ENCODE results near the gene CALN1.

GRCh38 chr7:72176875-72177274 is 235.3 kb downstream of the CALN1 start:
- TF ChIP-seq CTCF (conservative IDR thresholded peaks at IDR 0.05; ENCODE audit: low read depth in 2 of 2), result no peak
- no peak for TF ChIP-seq EZH2 (IDR thresholded peaks at IDR 0.05; ENCODE audit: low read depth, unreplicated experiment)
- TF ChIP-seq POLR2AphosphoS5 (IDR thresholded peaks at IDR 0.05; ENCODE audit: low read depth), result no peak
- TF ChIP-seq REST (IDR thresholded peaks at IDR 0.05; ENCODE audit: unreplicated experiment), result no peak
- TF ChIP-seq EZH2phosphoT487 (IDR thresholded peaks at IDR 0.05; ENCODE audit: unreplicated experiment), result no peak
- no peak for TF ChIP-seq JUNB (IDR thresholded peaks at IDR 0.05; ENCODE audit: unreplicated experiment)
- TF ChIP-seq NANOG (IDR thresholded peaks at IDR 0.05; ENCODE audit: borderline replicate concordance), result no peak
- no peak for TF ChIP-seq ETS1 (IDR thresholded peaks at IDR 0.05)
- TF ChIP-seq STAT1 (IDR thresholded peaks at IDR 0.05; ENCODE audit: unreplicated experiment), result no peak
- TF ChIP-seq CREB1 (CRISPR knock-in tag; IDR thresholded peaks at IDR 0.05; ENCODE audit: low read depth), result no peak
- TF ChIP-seq ZNF114 (CRISPR knock-in tag; IDR thresholded peaks at IDR 0.05), result no peak

Measured in GM23338 (cell line).